ENCODE data around the gene CYTH1. TPM values are rescaled to one million over a fixed set of nuclear protein-coding genes. Genes with fewer than 3 reads are reported as not detected.

The CYTH1 gene
- total RNA-seq, 2 experiments from 2014 or later, result 521 to 525 TPM

GRCh38 chr17:78654325-78654724 is 127.7 kb downstream of the CYTH1 start:
- POLR2A ChIA-PET, result no interaction called here
- CTCF ChIA-PET, result no interaction called here

DNA sequence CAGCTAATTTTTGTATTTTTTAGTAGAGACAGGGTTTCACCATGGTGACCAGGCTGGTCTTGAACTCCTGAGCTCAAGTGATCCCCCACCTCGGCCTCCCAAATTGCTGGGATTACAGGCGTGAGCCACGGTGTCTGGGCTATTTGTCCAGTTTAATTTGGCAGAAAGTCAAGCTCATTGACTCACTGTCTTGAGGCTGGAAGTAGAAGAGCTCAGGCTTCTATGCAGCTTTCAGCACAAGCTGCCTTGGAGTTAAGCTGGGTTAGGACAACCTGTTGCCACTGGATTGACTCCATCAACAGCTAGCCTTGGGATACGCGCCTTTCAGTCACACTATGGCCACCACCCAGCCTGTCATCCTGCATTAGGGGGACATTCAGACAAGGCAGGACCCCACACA is 128.7 kb downstream of the CYTH1 start:
- Histone ChIP-seq H3K27ac (ENCODE audit: low read depth in 1 of 2, low read length in 2 of 2) (no peak overlapping the region), H3K4me1 (ENCODE audit: insufficient read depth, low read length) (no peaks in the 10 kb centered on the region), H3K9me3 (ENCODE audit: control insufficient read depth in 1 of 2, insufficient read depth in 1 of 2, low read length in 2 of 2) (peaks cover 0 to 6% of the 10 kb centered on the region in 2 experiments), H3K4me3 (ENCODE audit: low read length) (no peak overlapping the region), H3K36me3 (ENCODE audit: insufficient read depth, low read length) (no peaks in the 10 kb centered on the region), H3K27me3 (ENCODE audit: control insufficient read depth in 1 of 2, insufficient read depth in 2 of 2, low read length in 2 of 2) (no peaks in the 10 kb centered on the region)
- Mint-ChIP-seq H3K27me3 (no peaks in the 10 kb centered on the region), H3K36me3 (ENCODE audit: low read depth) (no peaks in the 10 kb centered on the region), H3K27ac (no peak overlapping the region), H3K4me1 (ENCODE audit: low read depth) (no peaks in the 10 kb centered on the region), H3K4me3 (no peak overlapping the region), H3K9me3 (no peaks in the 10 kb centered on the region)
- DNase-seq (no peak), ATAC-seq (ENCODE audit: poor library complexity) (no peak)
- intact Hi-C loops (cut with DNase I, micrococcal nuclease), result no loop called here
- TF ChIP-seq, protein P1, sequence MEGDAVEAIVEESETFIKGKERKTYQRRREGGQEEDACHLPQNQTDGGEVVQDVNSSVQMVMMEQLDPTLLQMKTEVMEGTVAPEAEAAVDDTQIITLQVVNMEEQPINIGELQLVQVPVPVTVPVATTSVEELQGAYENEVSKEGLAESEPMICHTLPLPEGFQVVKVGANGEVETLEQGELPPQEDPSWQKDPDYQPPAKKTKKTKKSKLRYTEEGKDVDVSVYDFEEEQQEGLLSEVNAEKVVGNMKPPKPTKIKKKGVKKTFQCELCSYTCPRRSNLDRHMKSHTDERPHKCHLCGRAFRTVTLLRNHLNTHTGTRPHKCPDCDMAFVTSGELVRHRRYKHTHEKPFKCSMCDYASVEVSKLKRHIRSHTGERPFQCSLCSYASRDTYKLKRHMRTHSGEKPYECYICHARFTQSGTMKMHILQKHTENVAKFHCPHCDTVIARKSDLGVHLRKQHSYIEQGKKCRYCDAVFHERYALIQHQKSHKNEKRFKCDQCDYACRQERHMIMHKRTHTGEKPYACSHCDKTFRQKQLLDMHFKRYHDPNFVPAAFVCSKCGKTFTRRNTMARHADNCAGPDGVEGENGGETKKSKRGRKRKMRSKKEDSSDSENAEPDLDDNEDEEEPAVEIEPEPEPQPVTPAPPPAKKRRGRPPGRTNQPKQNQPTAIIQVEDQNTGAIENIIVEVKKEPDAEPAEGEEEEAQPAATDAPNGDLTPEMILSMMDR (IDR thresholded peaks at IDR 0.05), result no peak
- ChIA-PET POLR2A (no interaction called here), CTCF (no interaction called here)

More at GRCh38 chr17:78654325-78654724, 127.7 kb downstream of the CYTH1 start:
- H3K36me3 ChIP-seq (ENCODE audit: insufficient read depth, low read length), result no peaks in the 10 kb centered on the region
- ATAC-seq (ENCODE audit: poor library complexity) (no peak), DNase-seq (no peak)
- TF ChIP-seq, protein P1 (IDR thresholded peaks at IDR 0.05), result no peak
- no peaks in the 10 kb centered on the region for H3K9me3 ChIP-seq (ENCODE audit: control insufficient read depth in 1 of 2, insufficient read depth in 1 of 2, low read length in 2 of 2)
- no peaks in the 10 kb centered on the region for H3K36me3 Mint-ChIP-seq (ENCODE audit: low read depth)
- H3K4me3 Mint-ChIP-seq, result no peak overlapping the region
- no peaks in the 10 kb centered on the region for H3K4me1 ChIP-seq (ENCODE audit: insufficient read depth, low read length)
- H3K4me1 Mint-ChIP-seq (ENCODE audit: low read depth), result no peaks in the 10 kb centered on the region
- H3K27ac ChIP-seq (ENCODE audit: low read depth in 1 of 2, low read length in 2 of 2), result no peak overlapping the region
- intact Hi-C loops (cut with DNase I, micrococcal nuclease), result no loop called here
- H3K27me3 ChIP-seq (ENCODE audit: control insufficient read depth in 1 of 2, insufficient read depth in 2 of 2, low read length in 2 of 2), result no peaks in the 10 kb centered on the region
- H3K9me3 Mint-ChIP-seq, result no peaks in the 10 kb centered on the region
- no peaks in the 10 kb centered on the region for H3K27me3 Mint-ChIP-seq
- H3K27ac Mint-ChIP-seq, result no peak overlapping the region
- no peak overlapping the region for H3K4me3 ChIP-seq (ENCODE audit: low read length)

DNA sequence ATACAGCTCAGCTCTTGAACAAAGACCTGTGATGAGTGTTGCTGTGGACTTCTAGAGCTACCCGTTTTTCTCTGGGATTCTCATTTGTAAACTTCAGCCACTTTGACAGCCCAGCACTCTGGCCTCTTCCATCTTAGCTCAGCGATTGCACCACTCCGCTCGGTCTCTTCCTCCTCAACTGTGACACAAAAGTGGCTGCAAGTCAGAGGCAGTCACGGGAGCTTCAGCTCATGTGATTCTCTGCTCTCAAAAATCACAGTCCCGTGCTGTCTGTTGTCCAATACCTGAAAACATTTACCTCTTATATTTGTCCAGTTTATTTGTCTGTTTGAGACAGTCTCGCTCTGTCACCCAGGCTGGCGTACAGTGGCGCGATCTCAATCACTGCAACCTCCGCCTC is 129.2 kb downstream of the CYTH1 start:
- H3K27me3 Mint-ChIP-seq, result no peaks in the 10 kb centered on the region
- no peak overlapping the region for H3K4me3 Mint-ChIP-seq
- no peak overlapping the region for H3K27ac ChIP-seq (ENCODE audit: low read depth in 1 of 2, low read length in 2 of 2)
- POLR2A ChIA-PET, result no interaction called here
- H3K4me3 ChIP-seq (ENCODE audit: low read length), result no peak overlapping the region
- no peaks in the 10 kb centered on the region for H3K36me3 ChIP-seq (ENCODE audit: insufficient read depth, low read length)
- H3K27me3 ChIP-seq (ENCODE audit: control insufficient read depth in 1 of 2, insufficient read depth in 2 of 2, low read length in 2 of 2), result no peaks in the 10 kb centered on the region
- intact Hi-C loops (cut with DNase I, micrococcal nuclease), result no loop called here
- H3K4me1 ChIP-seq (ENCODE audit: insufficient read depth, low read length), result no peaks in the 10 kb centered on the region
- CTCF ChIA-PET, result no interaction called here
- no peak for ATAC-seq (ENCODE audit: poor library complexity)
- H3K9me3 ChIP-seq (ENCODE audit: control insufficient read depth in 1 of 2, insufficient read depth in 1 of 2, low read length in 2 of 2), result peaks cover 0 to 10% of the 10 kb centered on the region in 2 experiments
- H3K27ac Mint-ChIP-seq, result no peak overlapping the region
- DNase-seq, result peak in 1 of 14 experiments; percentile 56
- no peaks in the 10 kb centered on the region for H3K4me1 Mint-ChIP-seq (ENCODE audit: low read depth)
- TF ChIP-seq, protein P1 (IDR thresholded peaks at IDR 0.05), result no peak
- no peaks in the 10 kb centered on the region for H3K9me3 Mint-ChIP-seq
- no peaks in the 10 kb centered on the region for H3K36me3 Mint-ChIP-seq (ENCODE audit: low read depth)

All from CD4-positive, alpha-beta T cell (primary cell).